Esophagus muscularis mucosa (tissue), 4 donors: Measurements from ENCODE around the gene TXLNA. TPM values are rescaled to one million over a fixed set of nuclear protein-coding genes. Genes with fewer than 3 reads are reported as not detected.

Source experiments
- DNase-seq: peaks from one replicate; pipeline ENCODE4 v3.0.0-alpha.2; 2017; ENCODE audit errors: extremely low spot score
- H3K27ac ChIP-seq, 4 donors: fragments of 200-600 bp; sonication (generic); replicated peaks in 1 of 4; 1 replicate in 3 of 4; 2 replicates in 1 of 4; pipeline ENCODE4 v1.5.1; 2016 to 2019; ENCODE audit warnings: mild to moderate bottlenecking in 1 of 4
- H3K27me3 ChIP-seq, 4 donors: fragments of 200-600 bp; sonication (generic); one replicate each; pipeline versions ENCODE4 v1.5.1 to v1.6.0; 2016 to 2019
- H3K36me3 ChIP-seq, 4 donors: fragments of 200-600 bp; sonication (generic); one replicate each; pipeline ENCODE4 v1.5.1; 2016 to 2019
- H3K4me1 ChIP-seq, 4 donors: fragments of 200-600 bp; sonication (generic); one replicate each; pipeline ENCODE4 v1.5.1; 2016 to 2019
- H3K4me3 ChIP-seq, 4 donors: fragments of 200-600 bp; sonication (generic); 1 replicate in 2 of 4; 2 replicates in 2 of 4; pipeline ENCODE4 v1.5.1; 2016 to 2019; ENCODE audit warnings: mild to moderate bottlenecking in 4 of 4, moderate library complexity in 1 of 4
- H3K9me3 ChIP-seq, 4 donors: fragments of 200-600 bp; sonication (generic); 1 replicate in 3 of 4; 2 replicates in 1 of 4; pipeline ENCODE4 v1.5.1; 2016 to 2019
- CTCF ChIP-seq, 3 experiments: fragments of 200-600 bp in 2 of 3; fragments of 450-650 bp in 1 of 3; sonication (generic) in 2 of 3; IDR thresholded peaks; one replicate each; pipeline ENCODE4 v1.5.1; 2017 to 2019; ENCODE audit warnings: antibody characterized with exemption in 3 of 3, mild to moderate bottlenecking in 2 of 3, moderate library complexity in 1 of 3
- EP300 ChIP-seq: sonication (generic); formaldehyde crosslinking; IDR thresholded peaks from one replicate; pipeline ENCODE4 v1.6.1; 2017; ENCODE audit warnings: antibody characterized with exemption
- POLR2A ChIP-seq: fragments of 450-650 bp; IDR thresholded peaks from one replicate; pipeline ENCODE4 v1.6.1; 2017; ENCODE audit warnings: antibody characterized with exemption, moderate library complexity, mild to moderate bottlenecking, low read depth
- POLR2AphosphoS5 ChIP-seq, 2 donors: sonication (generic); formaldehyde crosslinking; IDR thresholded peaks; one replicate each; pipeline ENCODE4 v1.6.1; 2017; ENCODE audit warnings: antibody characterized with exemption in 2 of 2
- WGBS: methylation state at CpG from one replicate; pipeline ENCODE4 v1.1.5; 2018; 5-methylcytosine and 5-hydroxymethylcytosine counted together
- intact Hi-C: fragments of 100-400 bp; cut with DNase I; formaldehyde crosslinking; loops from one replicate; pipeline ENCODE4 v1.15.1; 2023
- total RNA-seq, 4 donors: library from RNA; depleted of rRNA; stranded (reverse); fragments of >200 nt; gene quantifications; one replicate each; pipeline versions ENCODE4 v1.1.0 to v1.2.1, GENCODE V29; 2016

Gene TXLNA
- total RNA-seq, 4 donors from 2014 or later: 43.6 to 88.4 (median 70.4) TPM

GRCh38 chr1:32239790-32240139, 60.3 kb downstream of the TXLNA start:
- TF ChIP-seq POLR2AphosphoS5 (IDR thresholded peaks at IDR 0.05) (no peak), POLR2A (no peak), EP300 (no peak), CTCF (IDR thresholded peaks at IDR 0.05) (no peak)
- Histone ChIP-seq H3K27me3 (no peaks in the 10 kb centered on the region), H3K27ac (peak overlapping the region; percentile 73 to 85 (median 82)), H3K36me3 (peaks cover 0 to 4% (median 2%) of the 10 kb centered on the region in 4 donors), H3K4me1 (peaks cover 25 to 43% (median 34%) of the 10 kb centered on the region in 4 donors), H3K9me3 (no peaks in the 10 kb centered on the region), H3K4me3 (peak overlapping the region; percentile 63 to 67 (median 67))
- WGBS: 89% methylated on average over 1 of the region's 20 CpGs
- no peak for DNase-seq
- intact Hi-C loops: no loop called here

GRCh38 chr1:32240140-32240951, 60.9 kb downstream of the TXLNA start:
- intact Hi-C loops: no loop called here
- Histone ChIP-seq H3K4me1 (peaks cover 25 to 43% (median 34%) of the 10 kb centered on the region in 4 donors), H3K4me3 (peak overlapping the region; percentile 63 to 67 (median 67)), H3K27me3 (no peaks in the 10 kb centered on the region), H3K9me3 (no peaks in the 10 kb centered on the region), H3K27ac (peak overlapping the region; percentile 73 to 85 (median 82)), H3K36me3 (no peaks in the 10 kb centered on the region)
- TF ChIP-seq POLR2AphosphoS5 (IDR thresholded peaks at IDR 0.05) (peak; percentile 64 to 86), EP300 (no peak), CTCF (IDR thresholded peaks at IDR 0.05) (peak; percentile 5 to 43 (median 12)), POLR2A (peak; percentile 26)
- DNase-seq: no peak
- WGBS: 6% methylated on average over 29 of the region's 62 CpGs

GRCh38 chr1:32241001-32241763, 61.7 kb downstream of the TXLNA start:
- H3K4me3 ChIP-seq: peak overlapping the region; percentile 63 to 67 (median 67)
- no peaks in the 10 kb centered on the region for H3K9me3 ChIP-seq
- WGBS: 3% methylated on average over 22 of the region's 55 CpGs
- peak overlapping the region; percentile 73 to 85 (median 82) for H3K27ac ChIP-seq
- no peaks in the 10 kb centered on the region for H3K36me3 ChIP-seq
- intact Hi-C loops: no loop called here
- H3K4me1 ChIP-seq: peaks cover 28 to 47% (median 37%) of the 10 kb centered on the region in 4 donors
- no peak for DNase-seq
- H3K27me3 ChIP-seq: no peaks in the 10 kb centered on the region
- TF ChIP-seq EP300 (no peak), POLR2AphosphoS5 (IDR thresholded peaks at IDR 0.05) (peak; percentile 22 to 43)

GRCh38 chr1:32242341-32242851, 62.9 kb downstream of the TXLNA start:
- peak overlapping the region in 3 of 4 donors; percentile 18 to 42 (median 22) for H3K4me3 ChIP-seq
- H3K36me3 ChIP-seq: no peaks in the 10 kb centered on the region
- H3K27ac ChIP-seq: peak overlapping the region; percentile 28 to 85 (median 78)
- peaks cover 40 to 59% (median 49%) of the 10 kb centered on the region in 4 donors for H3K4me1 ChIP-seq
- intact Hi-C loops: no loop called here
- no peaks in the 10 kb centered on the region for H3K27me3 ChIP-seq
- TF ChIP-seq CTCF (IDR thresholded peaks at IDR 0.05): no peak
- peak in 1 of 2 donors; percentile 21 for TF ChIP-seq POLR2AphosphoS5 (IDR thresholded peaks at IDR 0.05)
- DNase-seq: no peak
- H3K9me3 ChIP-seq: no peaks in the 10 kb centered on the region
- WGBS: 38% methylated on average over 7 of the region's 7 CpGs

- no peaks in the 10 kb centered on the region for H3K36me3 ChIP-seq
- 27% methylated on average over 2 of the region's 3 CpGs for WGBS
- TF ChIP-seq POLR2A: no peak
- TF ChIP-seq POLR2AphosphoS5 (IDR thresholded peaks at IDR 0.05): peak; percentile 72 to 74
- no peak for TF ChIP-seq CTCF (IDR thresholded peaks at IDR 0.05)
- TF ChIP-seq EP300: peak; percentile 34
- H3K4me3 ChIP-seq: peak within 1 kb of the TSS in 1 of 4 donors; percentile 29
- H3K27me3 ChIP-seq: no peaks in the 10 kb centered on the region
- H3K4me1 ChIP-seq: peaks cover 55 to 68% (median 65%) of the 10 kb centered on the region in 4 donors
- no peak for DNase-seq
- H3K27ac ChIP-seq: peak within 1 kb of the TSS; percentile 48 to 73 (median 62)
- intact Hi-C loops: no loop called here
- no peaks in the 10 kb centered on the region for H3K9me3 ChIP-seq
These were observed 67.4 kb downstream of the TXLNA start, which contains the start of gene FAM167B for GRCh38 chr1:32246888-32247273. Gene FAM167B, plus strand, starts transcription at chr1:32247222. Its CDS starts 200 bp downstream, at chr1:32247422.
